HG03066 (cell line): ENCODE results near the gene TRABD.
"Not testable (repeated sequence)": the region's sequence is repeated elsewhere in the genome, so short reads cannot be mapped to it uniquely, and the experiment has no call there.

Source experiments
- ATAC-seq: cut with Tn5 transposase; IDR thresholded peaks from one replicate; pipeline ENCODE4 v1.9.1; 2021; ENCODE audit warnings: low read depth; ENCODE audit not compliant: unreplicated experiment

The TRABD gene, protein sequence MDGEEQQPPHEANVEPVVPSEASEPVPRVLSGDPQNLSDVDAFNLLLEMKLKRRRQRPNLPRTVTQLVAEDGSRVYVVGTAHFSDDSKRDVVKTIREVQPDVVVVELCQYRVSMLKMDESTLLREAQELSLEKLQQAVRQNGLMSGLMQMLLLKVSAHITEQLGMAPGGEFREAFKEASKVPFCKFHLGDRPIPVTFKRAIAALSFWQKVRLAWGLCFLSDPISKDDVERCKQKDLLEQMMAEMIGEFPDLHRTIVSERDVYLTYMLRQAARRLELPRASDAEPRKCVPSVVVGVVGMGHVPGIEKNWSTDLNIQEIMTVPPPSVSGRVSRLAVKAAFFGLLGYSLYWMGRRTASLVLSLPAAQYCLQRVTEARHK

DNA sequence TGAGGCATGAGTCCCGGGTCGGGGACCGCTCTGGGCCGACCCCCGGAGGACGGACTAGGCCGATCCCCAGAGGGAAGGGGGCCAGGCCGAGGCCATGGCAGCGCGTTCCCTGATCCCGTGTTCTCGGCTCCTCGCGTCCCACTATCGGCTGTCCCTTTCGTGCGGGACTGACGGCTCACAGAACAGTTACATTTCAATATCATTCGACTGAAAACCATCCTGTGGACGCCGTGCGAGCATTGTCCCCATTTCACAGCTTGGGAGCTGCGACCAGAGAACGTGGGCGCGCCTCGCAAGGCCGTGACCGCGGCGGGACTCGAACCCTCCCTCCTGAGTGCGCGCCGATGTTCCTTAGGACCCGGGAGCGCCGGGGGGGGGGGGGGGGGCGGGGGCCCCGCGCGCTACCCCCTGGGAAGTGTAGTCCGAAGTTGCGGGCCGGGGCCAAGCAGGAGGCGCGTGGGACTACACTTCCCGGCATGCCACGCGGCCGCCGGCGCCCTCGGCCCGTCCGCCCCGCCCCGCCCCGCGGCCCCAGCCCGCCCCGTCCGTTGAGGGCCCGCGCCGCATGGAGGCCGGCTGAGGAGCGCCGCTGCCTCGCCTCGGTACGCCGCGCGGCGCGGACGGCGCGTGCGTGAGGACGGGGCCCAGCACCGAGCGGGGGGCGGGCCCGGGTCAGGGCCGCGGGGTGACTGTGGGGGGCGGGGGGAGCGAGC lies at the start of gene TRABD:
Gene TRABD, plus strand, starts transcription at position 539 of the 713 bp plus-strand sequence. CDS start 7,148 bp downstream, outside the sequence.
- ATAC-seq = no peak

DNA sequence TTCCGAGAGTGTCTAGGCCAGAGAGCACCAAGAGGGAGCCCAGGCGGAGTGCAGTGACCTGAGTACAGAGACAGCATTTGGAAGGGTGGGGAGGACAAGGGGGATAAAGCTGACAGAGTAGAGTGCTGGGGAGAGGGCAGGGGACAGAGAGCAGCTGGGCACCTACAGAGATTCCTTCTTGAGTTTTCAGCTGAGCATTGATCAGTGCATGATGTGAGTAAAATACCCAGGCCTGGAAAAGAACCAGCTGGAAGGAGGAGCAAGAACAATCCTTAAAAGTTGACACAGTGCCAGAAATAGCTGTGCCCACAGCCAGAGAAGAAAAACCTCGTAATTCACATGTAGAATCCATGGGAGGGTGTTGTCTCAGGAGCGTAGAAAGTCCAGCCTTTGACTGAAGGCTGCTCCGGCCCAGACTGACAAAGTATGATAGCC lies 49.1 kb upstream of the TRABD start:
- no peak for ATAC-seq

DNA sequence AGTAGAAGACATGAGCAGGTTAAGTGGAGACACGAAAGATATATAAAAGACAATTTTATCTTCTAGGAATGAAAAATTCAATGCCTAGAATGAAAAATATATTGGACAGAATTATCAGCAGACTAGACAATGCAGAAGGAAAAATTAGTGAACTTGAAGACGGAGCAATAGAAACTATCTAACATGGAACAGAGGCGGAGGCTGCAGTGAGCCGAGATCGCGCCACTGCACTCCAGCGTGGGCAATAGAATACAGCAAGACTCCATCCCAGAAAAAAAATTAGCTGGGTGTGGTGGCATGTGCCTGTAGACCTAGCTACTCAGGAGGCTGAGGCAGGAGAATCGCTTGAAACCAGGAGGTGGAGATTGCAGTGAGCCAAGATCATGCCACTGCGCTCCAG lies 48.4 kb upstream of the TRABD start:
- not testable (repeated sequence) for ATAC-seq

DNA sequence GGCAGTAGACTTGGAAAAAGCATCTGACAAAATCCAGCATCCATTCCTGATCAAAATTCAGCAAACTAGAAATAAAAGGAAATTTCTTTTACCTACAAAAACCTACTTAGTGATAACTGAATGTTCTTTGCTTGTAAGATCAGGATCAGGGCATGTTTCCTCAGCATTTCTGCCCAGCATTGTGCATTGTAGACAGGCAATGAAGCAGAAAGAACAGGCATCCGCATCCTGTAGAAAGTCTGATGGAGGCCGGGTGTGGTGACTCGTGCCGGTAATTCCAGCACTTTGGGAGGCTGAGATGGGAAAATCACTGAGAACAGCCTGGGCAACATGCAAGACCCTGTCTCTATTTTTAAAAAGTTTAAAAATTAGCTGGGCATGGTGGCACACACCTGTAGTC lies 47.7 kb upstream of the TRABD start:
- ATAC-seq = no peak

GRCh38 chr22:50138988-50139387 lies 46.7 kb upstream of the TRABD start:
- ATAC-seq = no peak

DNA sequence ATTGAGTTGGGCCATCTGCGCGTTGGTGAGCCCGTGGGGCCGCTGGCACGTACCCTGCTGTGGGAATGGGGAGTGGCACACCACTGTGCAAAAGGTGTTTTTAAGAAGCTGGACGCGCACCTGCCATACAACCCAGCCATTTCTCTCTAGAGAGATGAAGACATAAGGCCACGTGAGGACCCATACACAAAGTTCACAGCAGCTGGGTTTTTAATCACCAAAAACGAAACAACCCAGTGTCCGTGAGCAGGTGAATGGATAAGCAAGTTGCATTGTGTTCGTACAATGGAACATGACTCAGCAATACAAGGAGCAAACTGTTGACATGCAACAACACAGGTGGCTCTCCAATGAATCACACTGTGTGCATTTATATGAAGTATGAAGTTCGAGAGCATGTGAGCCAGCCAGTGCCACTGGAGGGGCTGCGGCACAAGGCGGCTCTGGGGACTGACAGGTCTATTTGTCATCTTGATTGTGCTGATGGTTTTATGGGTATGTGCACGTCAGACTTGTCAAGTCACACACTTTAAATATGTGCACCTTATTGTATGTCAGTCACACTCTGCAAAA lies 45.8 kb upstream of the TRABD start:
- no peak for ATAC-seq

DNA sequence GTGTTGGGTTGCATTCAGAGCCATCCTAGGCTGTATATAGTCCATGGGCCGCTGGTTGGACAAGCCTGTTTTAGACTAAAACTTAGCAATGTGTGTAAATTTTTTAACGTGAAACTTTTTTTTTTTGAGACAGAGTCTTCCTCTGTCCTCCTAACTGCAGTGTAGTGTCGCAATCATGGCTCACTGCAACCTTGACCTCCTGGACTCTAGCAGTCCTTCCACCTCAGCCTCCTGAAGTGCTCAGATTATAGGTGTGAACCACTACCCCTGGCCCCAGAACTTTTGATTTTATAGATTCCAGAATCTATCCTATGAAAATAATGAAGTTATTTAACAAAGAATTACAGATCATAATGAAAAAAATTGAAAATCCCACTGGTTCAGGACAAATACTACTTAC lies 45.1 kb upstream of the TRABD start:
- no peak for ATAC-seq

- ATAC-seq = no peak
Measured at GRCh38 chr22:50141462-50141861, 44.3 kb upstream of the TRABD start.

- no peak for ATAC-seq
Measured at GRCh38 chr22:50141891-50142363, 43.8 kb upstream of the TRABD start.

DNA sequence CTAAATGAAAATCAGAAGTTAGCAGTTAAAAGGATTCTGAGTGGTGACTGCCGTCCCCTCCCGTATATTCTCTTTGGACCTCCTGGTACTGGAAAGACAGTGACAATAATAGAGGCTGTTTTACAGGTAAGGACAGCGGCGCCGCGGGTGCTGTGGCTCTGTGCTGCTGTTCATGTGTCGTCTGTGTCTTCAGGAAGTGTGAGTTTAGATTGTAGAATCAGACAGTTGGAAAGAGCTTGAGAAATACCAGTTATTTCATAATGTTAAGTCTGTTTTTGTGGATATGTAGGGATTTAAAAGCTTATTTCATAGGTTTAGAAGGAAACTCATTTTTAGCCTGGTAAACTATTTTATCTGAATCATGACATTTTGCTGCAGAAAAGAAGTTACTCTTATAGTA lies 42.6 kb upstream of the TRABD start:
- no peak for ATAC-seq

GRCh38 chr22:50144005-50144614 lies 41.6 kb upstream of the TRABD start:
- ATAC-seq = no peak

GRCh38 chr22:50145721-50146438 lies 39.8 kb upstream of the TRABD start:
- ATAC-seq = no peak

DNA sequence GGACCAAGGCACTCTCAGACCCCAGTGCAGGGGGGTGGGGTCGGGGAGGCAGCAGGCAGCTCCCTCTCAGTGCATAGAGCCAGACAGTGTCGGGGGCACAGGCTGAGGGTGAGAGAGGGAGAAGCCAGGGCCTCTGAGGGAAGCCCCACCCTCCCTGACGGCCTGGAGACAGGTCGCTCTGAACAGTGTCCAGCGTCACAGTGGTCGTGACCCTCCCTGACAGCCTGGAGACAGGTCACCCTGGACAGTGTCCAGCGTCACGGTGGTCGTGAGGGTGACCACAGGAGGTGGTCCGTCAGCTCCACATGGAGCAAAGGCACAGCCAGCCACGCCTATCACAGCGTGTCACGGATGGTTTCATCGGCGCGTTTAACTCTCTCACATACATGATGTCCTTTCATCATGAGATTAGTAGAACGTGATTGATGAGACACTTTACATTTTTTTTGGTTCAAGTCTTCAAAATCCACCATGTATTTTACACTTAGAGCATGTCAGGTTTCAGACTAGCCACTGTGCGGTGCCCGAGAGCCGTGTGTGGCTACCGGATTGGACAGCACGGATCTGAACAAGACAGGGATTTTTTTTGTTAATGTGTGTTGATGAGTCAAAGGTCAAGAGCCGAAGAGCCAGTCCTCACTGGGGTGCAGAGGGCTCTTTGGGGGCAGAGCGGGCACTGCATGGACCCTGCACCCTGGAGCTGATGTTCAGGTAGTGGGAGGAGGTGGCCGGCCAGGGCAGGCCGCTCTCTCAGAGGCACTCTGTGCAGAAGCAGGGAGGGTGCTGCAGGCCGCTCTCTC lies 39.1 kb upstream of the TRABD start:
- ATAC-seq = no peak

GRCh38 chr22:50147258-50148165 lies 38.2 kb upstream of the TRABD start:
- ATAC-seq = not testable (repeated sequence)

DNA sequence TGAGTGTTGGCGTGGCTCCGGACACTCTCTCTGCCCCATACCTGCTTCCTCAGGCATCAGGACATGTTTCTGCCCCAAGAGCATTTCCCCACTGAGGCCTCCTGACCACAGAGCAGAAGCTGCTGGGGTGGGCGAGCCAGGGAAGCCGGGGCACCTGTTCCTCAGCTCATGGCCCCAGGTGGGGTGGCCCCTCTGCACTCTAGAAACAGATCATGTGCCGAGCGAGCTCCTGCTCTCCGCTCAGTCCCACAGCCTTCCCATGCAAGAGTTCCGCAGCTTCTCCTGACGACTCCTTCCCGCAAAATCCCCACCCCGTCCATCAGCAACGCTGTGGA lies 37.6 kb upstream of the TRABD start:
- no peak for ATAC-seq

GRCh38 chr22:50148991-50149721 lies 36.6 kb upstream of the TRABD start:
- no peak for ATAC-seq

DNA sequence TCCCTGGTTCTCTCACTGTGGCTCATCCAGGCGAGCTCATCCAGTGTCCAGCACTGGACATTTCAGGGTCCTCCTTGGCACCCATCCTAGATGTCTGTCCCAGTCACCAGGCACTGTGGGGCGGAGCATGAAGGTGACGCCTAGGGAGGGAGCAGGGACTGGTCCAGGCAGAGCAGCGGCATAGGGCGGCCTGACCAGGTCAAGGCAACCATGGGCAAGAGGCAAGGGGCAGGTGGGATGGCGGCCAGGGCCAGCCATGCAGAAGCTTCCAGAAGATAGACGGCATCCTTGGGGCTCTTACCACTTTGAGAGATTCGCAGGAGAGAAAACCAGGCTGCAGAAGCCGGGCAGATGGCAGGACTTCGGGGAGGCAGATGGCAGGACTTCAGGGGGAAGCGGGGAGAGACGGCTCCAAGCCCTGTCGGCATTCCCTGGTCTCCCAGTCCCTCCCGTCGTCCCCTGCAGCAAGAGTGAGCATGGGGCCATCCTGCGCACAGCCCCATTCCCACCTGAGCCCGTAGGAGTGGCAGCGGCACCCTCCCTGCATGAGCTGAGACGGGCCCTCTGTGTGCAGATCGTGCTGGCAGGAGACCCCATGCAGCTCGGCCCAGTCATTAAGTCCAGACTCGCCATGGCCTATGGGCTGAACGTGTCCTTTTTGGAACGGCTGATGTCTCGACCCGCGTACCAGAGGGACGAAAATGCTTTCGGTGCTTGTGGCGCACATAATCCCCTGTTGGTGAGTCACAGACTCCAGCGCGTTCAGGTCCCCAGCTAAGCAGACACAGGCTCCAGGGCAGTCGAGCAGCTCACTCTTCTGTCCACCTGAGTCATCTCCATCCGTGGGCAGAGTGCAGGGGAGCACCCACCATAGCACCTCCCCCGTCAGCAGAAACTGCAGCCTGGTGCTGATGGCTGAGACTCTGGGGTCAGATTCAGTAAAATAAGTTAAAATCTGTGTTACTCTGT lies 35.3 kb upstream of the TRABD start:
- ATAC-seq = no peak
